Stimulated activated CD4-positive, alpha-beta T cell treated with anti-CD3 and anti-CD28 coated beads, Interleukin-15, amount 100 ng/mL, for 24 hours (primary cell): ENCODE measurements around the gene MSL3B.

Experiments
- DNase-seq: peaks from one replicate; pipeline ENCODE4 v3.0.0-alpha.2; 2020

The MSL3B gene

DNA sequence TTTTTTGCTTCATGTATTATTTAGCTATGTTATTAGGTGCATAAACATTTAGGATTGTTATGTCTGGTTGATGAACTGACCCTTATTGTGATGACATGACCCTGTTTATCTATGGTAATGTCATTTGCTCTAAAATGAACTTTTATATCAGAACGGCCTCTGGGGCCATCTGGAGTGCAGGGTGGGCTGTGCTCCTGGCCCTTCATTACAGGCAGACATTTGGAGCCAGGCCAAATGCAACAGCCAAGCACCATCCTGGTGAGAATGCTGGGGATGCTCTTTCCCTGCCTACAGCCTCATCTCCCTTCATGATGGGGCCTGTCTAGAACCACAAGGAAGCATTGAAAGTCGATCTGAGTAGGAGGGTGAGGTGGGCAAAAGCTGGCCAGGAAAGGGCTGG lies 51.9 kb downstream of the MSL3B start:
- DNase-seq: no peak

DNA sequence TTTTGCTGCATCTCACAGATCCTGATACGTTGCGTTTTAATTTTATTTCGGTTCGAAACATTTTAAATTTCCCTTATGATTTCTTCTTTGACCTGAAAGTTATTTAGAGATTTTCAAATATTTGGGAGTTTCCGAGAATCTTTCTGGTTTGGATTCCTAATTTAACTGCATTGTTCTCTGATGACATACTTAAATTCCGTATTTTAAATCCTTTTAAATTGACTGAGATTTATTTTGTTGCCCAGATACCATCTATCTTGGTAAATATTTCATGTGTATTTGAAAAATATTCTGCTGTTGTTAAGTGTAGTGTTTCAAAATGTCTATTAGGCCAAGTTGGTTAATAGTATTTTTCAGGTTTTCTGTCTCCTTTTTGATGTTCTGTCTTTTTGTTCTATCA lies 52.3 kb downstream of the MSL3B start:
- DNase-seq: no peak
